ENCODE data around the gene MAP3K2.
"Not testable (repeated sequence)": the region's sequence is repeated elsewhere in the genome, so short reads cannot be mapped to it uniquely, and the experiment has no call there.

The MAP3K2 gene

DNA sequence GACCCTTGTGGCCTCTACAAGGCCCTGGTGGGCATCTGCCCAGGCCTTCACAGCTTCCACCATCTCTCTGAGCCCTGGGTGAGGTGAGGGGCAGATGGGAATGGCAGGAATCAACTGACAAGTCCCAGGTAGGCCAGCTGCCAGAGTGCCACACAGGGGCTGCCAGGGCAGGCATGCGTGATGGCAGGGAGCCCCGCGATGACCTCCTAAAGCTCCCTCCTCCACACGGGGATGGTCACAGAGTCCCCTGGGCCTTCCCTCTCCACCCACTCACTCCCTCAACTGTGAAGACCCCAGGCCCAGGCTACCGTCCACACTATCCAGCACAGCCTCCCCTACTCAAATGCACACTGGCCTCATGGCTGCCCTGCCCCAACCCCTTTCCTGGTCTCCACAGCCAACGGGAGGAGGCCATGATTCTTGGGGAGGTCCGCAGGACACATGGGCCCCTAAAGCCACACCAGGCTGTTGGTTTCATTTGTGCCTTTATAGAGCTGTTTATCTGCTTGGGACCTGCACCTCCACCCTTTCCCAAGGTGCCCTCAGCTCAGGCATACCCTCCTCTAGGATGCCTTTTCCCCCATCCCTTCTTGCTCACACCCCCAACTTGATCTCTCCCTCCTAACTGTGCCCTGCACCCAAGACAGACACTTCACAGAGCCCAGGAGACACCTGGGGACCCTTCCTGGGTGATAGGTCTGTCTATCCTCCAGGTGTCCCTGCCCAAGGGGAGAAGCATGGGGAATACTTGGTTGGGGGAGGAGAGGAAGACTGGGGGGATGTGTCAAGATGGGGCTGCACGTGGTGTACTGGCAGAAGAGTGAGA is 32.5 kb upstream of the MAP3K2 start:
- no peak for DNase-seq (ENCODE audit: low read depth)

DNA sequence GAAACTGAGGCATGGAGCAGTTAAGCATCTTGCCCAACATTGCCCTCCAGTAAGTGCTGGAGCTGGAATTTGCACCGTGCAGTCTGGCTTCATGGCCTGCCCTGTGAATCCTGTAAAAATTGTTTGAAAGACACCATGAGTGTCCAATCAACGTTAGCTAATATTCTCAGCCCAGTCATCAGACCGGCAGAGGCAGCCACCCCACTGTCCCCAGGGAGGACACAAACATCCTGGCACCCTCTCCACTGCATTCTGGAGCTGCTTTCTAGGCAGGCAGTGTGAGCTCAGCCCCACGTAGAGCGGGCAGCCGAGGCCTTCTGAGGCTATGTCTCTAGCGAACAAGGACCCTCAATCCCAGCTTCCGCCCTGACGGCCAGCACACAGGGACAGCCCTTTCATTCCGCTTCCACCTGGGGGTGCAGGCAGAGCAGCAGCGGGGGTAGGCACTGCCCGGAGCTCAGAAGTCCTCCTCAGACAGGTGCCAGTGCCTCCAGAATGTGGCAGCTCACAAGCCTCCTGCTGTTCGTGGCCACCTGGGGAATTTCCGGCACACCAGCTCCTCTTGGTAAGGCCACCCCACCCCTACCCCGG is 31.8 kb upstream of the MAP3K2 start:
- no peak for DNase-seq (ENCODE audit: low read depth)

DNA sequence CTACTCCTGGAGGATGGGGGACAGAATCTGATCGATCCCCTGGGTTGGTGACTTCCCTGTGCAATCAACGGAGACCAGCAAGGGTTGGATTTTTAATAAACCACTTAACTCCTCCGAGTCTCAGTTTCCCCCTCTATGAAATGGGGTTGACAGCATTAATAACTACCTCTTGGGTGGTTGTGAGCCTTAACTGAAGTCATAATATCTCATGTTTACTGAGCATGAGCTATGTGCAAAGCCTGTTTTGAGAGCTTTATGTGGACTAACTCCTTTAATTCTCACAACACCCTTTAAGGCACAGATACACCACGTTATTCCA is 31.3 kb upstream of the MAP3K2 start:
- DNase-seq (ENCODE audit: low read depth), result no peak

DNA sequence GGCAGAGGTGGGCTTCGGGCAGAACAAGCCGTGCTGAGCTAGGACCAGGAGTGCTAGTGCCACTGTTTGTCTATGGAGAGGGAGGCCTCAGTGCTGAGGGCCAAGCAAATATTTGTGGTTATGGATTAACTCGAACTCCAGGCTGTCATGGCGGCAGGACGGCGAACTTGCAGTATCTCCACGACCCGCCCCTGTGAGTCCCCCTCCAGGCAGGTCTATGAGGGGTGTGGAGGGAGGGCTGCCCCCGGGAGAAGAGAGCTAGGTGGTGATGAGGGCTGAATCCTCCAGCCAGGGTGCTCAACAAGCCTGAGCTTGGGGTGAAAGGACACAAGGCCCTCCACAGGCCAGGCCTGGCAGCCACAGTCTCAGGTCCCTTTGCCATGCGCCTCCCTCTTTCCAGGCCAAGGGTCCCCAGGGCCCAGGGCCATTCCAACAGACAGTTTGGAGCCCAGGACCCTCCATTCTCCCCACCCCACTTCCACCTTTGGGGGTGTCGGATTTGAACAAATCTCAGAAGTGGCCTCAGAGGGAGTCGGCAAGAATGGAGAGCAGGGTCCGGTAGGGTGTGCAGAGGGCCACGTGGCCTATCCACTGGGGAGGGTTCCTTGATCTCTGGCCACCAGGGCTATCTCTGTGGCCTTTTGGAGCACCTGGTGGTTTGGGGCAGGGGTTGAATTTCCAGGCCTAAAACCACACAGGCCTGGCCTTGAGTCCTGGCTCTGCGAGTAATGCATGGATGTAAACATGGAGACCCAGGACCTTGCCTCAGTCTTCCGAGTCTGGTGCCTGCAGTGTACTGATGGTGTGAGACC is 30.7 kb upstream of the MAP3K2 start, which contains the start of gene PROC:
PROC (plus strand) TSS at position 128 of the 812 bp plus-strand sequence. CDS start 1,516 bp downstream, outside the sequence.
- DNase-seq (ENCODE audit: low read depth), result no peak

DNA sequence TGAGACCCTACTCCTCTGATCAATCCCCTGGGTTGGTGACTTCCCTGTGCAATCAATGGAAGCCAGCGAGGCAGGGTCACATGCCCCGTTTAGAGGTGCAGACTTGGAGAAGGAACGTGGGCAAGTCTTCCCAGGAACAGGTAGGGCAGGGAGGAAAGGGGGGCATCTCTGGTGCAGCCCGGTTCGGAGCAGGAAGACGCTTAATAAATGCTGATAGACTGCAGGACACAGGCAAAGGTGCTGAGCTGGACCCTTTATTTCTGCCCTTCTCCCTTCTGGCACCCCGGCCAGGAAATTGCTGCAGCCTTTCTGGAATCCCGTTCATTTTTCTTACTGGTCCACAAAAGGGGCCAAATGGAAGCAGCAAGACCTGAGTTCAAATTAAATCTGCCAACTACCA is 29.6 kb upstream of the MAP3K2 start:
- DNase-seq (ENCODE audit: low read depth), result no peak

DNA sequence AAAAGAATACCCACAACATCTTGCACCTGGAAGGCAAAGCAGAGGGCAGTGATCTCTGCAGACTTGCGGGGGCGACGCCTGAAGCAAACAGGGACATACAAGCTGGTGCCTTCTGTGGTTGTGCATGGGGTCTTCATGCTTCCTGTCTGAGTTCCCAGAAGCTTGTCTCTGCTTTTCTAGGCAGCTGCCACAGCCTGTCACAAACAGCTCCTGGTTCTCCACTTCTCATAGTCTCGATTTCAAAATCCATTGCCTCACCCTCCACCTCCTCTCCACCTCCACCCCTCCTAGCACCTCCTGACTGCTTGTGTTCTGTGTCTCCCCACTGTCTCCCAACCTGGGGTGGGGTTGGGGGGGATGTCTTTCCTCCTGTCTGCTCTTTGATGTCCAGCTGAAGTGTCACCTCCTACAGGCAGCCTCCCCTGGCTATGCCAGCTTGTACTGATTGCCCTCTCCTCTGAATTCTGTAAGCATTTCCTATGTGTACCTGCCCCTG is 28.8 kb upstream of the MAP3K2 start:
- DNase-seq (ENCODE audit: low read depth), result no peak

DNA sequence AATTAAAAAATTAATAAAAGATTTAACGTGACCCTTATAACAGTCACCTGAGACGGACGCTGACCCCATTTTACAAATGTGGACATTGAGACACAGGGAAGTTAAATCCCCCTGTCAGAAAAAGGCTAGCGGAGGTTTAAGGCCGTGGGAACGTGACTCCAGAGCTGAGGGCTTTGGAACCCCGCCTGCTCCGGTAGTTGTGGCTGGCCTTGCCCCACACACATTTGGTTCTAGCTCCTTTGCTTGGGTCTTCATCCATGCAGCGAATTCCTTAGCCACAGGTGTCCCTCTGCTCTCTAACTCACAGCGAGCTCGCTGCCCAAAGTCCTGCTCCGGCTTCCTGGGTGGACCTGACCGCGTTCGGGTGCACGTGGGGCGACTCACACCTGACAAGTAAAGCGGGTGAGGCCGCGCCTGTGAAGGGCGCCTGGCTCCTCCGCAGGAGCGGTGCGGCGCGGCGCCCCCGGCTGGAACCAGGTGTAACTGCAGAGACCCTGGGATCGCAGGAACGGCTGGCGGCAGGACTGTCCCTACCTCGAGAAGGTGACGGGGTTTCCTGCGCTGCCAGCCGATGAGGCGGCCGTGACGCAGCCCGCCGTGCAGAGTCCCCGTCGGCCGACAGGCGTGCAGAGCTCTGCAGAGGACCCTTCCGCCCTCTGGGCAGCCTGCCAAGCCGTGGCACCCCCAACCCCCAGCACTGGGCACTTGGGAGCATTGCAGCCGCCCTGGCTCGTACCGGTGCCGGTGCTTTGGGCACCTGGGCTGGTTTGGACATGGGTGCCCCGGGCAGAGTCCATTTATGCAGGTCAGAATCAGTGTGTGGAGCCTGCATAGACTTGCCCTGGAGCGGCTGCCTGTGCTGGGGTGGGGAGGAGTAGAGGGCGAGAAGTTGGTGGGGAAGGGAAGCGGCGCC is 28.1 kb upstream of the MAP3K2 start:
- peak; percentile 18 for DNase-seq (ENCODE audit: low read depth)

DNA sequence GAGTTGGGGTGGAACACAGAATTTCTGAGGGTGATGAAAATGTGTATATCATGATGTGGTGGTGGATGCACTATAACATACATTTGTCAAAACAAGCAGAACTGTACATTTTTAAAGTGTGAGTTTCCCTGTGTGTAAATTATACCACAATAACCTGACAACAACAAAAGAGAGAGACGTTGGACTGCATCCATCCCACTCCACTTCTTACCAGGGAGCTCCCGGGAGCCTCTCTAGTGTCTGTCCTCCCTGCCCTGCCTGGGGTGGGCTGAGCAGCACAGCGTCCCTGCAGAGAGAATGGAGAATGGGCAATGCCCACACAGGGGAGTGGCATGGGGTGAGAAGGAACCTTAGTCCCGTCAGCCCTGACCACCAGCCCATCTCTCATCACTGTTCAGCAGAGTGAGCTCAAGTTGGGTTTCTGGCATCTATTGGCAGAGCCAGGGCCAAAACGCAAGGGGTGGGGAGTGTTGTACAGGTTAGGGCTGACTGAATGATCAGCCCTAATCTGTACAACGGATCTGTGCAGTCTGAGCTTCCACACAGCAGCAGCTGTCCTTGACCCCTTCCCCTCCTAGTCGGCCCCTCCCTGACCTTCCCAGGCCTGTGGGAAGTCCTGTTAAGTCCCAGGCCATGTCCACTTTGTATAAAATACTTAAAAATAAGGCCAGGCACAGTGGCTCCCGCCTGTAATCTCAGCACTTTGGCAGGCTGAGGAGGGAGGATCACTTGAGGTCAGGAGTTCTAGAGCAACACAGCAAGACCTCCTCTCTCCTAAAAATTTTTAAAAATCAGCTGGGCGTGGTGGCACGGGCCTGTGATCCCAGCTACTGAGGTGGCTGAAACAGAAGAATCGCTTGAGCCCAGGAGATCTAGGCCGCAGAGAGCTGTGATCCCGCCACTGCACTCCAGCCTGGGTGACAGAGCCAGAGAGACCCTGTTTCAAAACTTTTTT is 27.1 kb upstream of the MAP3K2 start:
- peak; percentile 30 for DNase-seq (ENCODE audit: low read depth)

DNA sequence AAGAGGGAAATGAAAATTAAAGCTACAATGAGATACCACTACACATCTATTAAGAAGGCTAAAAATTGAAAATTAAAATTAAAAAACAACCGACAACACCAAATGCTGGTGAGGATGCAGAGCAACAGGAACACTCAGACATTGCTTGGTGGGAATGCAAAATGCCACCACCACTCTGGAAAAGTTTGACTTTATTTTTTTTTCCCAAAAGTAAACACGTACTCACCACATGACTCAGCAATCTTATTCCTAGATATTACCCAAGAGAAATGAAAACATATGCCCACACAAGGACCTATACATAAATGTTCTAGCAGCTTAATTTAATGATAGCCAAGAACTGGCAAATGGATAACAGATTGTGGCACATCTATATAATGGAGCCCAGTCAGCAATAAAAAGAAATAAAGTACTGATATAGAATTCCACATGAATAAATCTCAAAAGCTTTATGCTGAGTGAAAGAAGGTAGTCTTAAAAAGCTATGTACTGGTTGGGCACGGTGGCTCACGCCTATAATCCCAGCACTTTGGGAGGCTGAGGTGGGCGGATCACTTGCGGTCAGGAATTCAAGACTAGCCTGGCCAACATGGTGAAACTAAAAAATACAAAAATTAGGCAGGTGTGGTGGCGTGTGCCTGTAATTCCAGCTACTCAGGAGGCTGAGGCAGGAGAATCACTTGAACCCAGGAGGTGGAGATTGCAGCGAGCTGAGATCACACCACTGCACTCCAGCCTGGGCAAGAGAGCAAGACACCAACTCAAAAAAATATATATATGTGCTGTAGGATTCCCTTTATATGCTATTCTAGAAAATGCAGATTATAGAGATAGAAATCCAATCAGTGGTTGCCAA is 26.2 kb upstream of the MAP3K2 start:
- DNase-seq (ENCODE audit: low read depth), result peak; percentile 69

DNA sequence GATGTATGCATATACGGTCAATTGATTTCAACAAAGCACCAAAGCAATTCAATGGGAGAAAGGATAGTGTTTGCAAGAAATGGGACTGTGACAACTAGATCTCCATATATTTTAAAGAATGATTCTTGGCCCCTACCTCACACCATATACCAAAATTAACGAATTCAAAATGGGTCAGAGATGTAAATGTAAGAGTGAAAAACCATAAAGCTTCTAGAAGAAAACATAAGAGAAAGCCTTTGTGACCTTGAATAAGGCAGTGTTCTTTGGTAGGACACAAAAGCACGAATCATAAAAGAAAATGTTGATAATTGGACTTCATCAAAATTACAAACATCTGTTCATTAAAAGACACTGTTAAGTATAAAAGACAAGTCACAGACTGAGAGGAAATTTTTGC is 25.4 kb upstream of the MAP3K2 start:
- no peak for DNase-seq (ENCODE audit: low read depth)

DNA sequence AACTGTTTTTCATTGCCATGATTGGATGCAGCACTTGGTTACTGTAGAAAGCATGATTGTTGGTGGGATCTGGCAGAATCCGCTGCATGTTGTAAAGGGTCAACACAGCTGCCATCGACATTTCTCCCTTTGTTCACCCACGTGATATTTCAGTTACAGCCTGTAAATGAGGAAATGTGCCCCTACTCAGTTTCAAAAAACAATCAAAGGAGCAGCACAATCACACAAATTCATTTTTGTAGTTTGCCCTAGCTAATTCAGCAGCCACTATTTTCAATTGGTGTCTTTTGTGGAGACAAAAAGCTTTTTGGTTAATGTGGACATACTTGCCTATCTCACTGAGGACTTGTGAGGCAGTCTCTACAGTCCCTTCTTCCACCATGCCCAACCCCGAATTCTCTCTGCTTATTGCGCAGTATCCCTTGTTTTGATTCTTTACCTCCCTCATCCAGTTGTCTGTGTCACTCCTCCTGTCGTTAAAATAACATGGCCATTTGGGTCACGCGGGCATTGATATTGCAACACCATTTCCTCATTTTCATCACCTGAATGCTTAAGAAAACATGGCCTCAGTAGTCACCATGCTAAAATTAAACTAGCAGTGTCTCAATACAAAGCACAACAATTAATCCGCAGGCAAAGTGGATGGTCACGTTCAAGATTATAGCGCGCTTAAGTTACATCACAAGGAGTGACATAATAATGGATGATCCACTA is 24.0 kb upstream of the MAP3K2 start:
- no peak for DNase-seq (ENCODE audit: low read depth)

DNA sequence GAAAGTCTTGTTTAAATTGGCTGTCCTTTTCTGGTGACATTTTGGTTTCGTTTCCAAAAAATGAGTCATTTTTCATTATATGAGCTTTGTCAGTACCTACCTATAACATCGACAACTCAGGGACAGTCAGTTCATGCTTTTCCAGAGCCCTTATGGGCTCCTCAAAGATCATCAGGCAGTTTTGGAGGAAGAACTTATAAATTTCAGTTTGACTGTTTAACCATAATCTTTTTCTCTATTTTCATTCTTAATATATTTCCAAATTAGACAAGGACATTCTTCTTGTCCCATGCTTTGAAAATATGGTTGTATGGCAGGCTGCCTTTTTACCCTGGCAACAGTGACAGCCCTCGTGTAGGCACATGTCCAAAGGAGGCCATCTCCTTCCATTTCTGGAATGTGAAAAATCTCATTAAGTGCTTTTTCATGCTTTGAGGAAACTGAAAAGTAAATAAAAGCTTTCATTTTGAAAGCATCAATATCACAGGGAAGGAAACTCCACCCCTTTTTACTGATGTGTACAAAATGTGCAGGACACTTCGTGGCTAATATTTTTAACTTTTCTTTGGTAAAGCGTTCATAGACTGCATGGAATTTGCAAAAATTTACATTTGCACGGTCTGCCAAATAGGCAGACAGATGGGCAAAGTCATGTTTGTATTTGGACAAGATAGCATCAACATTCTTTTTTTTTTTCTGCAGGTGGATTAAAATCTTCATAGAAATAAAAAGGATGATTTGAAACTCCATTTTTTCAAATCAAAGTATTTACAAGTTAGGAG is 23.3 kb upstream of the MAP3K2 start:
- peak; percentile 53 for DNase-seq (ENCODE audit: low read depth)

DNA sequence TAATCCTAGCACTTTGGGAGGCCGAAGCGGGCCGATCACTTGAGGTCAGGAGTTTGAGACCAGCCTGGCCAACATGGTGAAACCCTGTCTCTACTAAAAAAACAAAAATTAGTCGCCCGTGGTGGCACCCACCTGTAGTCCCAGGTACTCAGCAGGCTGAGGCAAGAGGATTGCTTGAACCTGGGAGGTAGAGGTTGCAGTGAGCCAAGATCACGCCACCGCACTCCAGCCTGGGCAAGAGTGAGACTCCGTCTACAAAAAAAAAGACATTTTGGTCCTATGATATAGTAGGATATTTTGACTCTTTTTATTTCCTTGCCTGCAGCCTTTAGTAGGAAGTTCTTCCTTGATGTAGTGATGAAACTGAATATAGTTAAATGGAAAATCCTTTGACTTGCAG is 21.9 kb upstream of the MAP3K2 start:
- not testable (repeated sequence) for DNase-seq (ENCODE audit: low read depth)

DNA sequence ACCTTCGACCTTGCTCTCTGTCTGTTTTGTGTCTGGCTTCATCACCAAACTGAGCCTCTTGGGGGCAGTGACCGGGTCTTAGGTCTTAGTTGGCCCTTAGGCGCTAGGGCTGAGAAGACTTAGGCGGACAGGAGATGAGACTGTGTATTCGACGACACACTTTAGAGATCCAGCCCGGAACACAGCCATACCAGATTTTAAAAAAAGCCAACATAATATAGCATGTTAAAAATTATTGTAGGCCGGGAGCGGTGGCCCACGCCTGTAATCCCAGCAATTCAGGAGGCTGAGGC is 21.0 kb upstream of the MAP3K2 start:
- DNase-seq (ENCODE audit: low read depth), result no peak

DNA sequence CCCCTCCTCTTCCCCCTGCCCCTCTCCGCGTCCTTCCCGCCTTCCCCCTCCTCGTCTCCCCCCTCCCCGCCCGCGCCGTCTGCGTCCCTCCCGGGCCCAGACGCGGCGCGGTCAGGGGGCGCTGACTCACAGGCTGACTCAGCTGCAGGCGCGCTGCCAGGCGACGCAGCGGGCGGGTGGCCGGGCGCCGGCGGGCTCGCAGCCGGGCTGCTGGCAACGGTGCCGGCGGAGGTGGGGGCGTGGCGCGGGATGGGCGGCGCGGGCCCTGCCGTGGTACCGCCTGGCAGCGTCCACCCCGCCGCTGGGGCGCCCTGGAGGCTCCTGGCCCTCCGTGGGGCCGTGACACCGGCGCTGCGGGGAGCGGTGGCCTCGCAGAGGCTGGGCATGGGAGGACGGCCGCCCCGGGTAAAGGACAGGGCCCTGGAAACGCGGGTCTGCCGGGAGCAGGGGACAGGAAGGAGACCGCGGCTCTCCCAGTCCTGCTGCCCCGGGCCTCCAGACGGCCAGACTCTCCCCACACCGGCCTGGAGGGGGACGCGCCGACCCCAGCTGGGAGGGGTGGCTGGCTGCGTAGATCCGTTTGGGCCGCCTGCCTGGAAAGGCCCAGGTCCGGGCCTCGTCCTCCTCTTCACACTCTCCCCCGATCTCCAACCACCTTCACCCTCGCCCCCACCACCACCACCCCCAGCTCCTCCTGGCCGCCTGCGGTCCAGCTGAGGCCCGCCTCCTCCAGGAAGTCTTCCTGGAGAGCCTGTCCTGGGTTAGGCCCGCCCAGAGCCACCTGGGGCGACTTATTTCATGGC is 20.4 kb upstream of the MAP3K2 start:
- DNase-seq (ENCODE audit: low read depth), result peak; percentile 84

DNA sequence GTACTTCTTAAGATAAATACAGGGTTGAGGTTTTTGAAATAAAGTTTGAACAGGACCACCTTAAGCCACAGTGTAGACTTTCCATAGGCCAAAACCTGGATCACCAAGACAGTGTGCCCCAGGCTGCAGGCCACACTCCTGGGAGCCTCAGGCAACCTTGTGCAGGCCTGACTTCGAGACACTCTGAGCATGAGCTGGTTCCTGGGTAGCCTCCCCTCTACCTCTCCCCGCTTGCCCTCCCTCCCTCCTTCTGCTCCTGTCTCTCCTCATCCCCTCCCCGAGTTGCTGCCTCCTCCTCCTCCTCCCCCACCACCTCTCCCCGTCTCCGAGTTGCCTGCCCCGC is 19.9 kb upstream of the MAP3K2 start:
- no peak for DNase-seq (ENCODE audit: low read depth)

DNA sequence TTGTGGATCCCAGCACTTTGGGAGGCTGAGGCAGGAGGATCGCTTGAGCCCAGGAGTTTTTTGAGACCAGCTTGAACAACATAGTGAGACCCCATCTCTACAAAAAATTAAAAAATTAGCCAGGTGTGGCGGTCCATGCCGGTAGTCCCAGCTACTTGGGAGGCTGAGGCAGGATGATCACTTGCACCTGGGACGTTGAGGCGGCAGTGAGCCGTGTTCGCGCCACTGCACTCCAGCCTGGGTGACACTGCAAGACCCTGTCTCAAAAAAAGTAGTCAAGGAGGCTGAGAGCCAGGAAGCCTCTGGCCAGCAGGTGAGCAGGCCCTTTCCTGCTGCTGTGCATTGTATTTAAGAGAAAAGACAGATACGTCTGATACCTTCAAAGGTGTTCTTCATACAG is 19.3 kb upstream of the MAP3K2 start:
- no peak for DNase-seq (ENCODE audit: low read depth)

DNA sequence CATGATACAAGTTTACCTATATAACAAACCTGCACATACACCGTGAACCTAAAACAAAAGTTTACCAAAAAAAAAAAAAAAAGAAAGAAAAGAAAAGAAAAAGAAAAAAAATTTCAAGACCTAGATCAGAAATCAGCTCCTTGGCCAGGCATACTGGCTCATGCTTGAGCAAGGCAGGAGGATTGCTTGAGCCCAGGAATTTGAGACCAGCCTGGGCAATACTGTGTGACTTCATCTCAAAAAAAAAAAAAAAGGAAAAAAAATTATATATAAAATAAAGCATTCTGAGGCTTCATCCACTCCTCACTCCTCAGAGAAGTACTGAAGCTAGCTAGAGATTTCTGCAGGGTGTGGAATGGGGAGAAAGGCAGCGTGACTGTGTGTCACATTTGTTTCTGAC is 18.7 kb upstream of the MAP3K2 start:
- peak; percentile 29 for DNase-seq (ENCODE audit: low read depth)
